Kidney epithelial cell (primary cell): Measurements from ENCODE around the gene TNMD. TPM values are rescaled to one million over a fixed set of nuclear protein-coding genes. Genes with fewer than 3 reads are reported as not detected.
A peak's percentile ranks its signal among the peaks of the same experiment; 100 is the strongest.

Experiments used
- DNase-seq: peaks from one replicate; pipeline ENCODE4 v3.0.0-alpha.2; 2010; ENCODE audit warnings: low read depth
- H3K27me3 ChIP-seq: 2 replicates; pipeline ENCODE4 v1.6.0; 2011; ENCODE audit warnings: low read length; ENCODE audit not compliant: control insufficient read depth, insufficient read depth
- H3K36me3 ChIP-seq: 2 replicates; pipeline ENCODE4 v1.5.1; 2011; ENCODE audit warnings: low read length; ENCODE audit not compliant: control insufficient read depth, insufficient read depth
- H3K4me3 ChIP-seq: 2 replicates; pipeline ENCODE4 v1.5.1; 2011; ENCODE audit warnings: low read depth, mild to moderate bottlenecking, control low read depth, low read length
- total RNA-seq: library from RNA; depleted of rRNA; stranded (reverse); fragments of >200 nt; gene quantifications from 2 replicates; pipeline ENCODE4 v1.2.3, GENCODE V29; 2015
- TF ChIP-seq, protein P1 (sequence below): IDR thresholded peaks from 2 replicates; pipeline ENCODE4 v1.5.1; 2011; ENCODE audit warnings: mild to moderate bottlenecking, moderate library complexity, low read length, control low read depth, inconsistent platforms; ENCODE audit not compliant: insufficient read depth, poor library complexity, severe bottlenecking

The TNMD gene
- total RNA-seq, 1 donor from 2014 or later = not detected

DNA sequence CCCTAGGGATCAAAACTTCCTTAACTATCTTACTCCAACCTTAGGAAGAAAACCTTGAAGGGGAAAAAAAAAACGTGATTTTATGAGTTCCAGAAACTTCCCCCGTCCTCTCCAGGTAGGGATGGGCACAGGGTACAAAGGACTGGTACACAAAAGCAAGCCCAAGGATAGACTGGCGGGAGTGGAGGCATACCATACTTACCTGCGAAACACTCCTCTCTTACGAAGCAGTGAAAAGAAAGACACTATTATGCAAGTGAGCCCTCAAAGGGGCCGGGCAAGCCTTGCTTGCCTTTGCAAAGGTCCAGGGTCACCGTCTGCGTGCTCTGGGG, 51.2 kb downstream of the TNMD start:
- H3K4me3 ChIP-seq = peak overlapping the region; percentile 70
- no peaks in the 10 kb centered on the region for H3K27me3 ChIP-seq
- TF ChIP-seq, protein P1, sequence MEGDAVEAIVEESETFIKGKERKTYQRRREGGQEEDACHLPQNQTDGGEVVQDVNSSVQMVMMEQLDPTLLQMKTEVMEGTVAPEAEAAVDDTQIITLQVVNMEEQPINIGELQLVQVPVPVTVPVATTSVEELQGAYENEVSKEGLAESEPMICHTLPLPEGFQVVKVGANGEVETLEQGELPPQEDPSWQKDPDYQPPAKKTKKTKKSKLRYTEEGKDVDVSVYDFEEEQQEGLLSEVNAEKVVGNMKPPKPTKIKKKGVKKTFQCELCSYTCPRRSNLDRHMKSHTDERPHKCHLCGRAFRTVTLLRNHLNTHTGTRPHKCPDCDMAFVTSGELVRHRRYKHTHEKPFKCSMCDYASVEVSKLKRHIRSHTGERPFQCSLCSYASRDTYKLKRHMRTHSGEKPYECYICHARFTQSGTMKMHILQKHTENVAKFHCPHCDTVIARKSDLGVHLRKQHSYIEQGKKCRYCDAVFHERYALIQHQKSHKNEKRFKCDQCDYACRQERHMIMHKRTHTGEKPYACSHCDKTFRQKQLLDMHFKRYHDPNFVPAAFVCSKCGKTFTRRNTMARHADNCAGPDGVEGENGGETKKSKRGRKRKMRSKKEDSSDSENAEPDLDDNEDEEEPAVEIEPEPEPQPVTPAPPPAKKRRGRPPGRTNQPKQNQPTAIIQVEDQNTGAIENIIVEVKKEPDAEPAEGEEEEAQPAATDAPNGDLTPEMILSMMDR = no peak
- H3K36me3 ChIP-seq = no peaks in the 10 kb centered on the region
- DNase-seq = no peak

DNA sequence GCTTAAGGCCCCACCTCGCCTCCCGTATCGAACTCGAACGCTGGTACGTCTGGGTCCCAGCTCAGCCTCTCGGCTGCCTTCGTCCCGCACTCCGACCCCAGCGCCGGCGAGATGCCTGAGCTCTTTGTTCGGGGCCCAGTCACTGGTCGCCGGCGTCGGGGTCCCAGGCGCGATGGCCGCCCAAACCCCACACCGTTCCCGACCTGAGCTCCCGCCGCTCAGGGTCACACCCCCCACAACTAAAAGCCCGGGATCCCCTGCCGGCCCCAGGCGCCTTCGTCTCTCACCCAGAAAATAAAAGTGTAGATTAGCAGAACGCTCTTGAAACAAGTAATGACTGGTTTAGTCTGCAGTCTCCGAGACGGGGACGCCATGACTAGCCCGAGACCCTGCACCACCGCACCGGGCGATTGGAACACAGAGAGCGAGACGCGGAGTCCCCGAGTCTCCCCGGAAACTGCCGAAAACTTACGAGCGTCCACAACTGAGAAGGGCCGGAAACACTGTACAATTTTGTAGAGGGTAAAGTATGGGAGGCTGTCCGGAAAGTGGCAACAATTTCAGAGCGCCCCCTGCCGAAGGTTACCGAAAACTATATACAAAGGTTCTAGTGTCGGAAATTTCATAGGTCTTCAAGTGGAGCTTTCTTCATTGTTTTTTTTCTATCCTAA, 51.7 kb downstream of the TNMD start, which contains the start of gene TSPAN6:
TSPAN6 (minus strand) TSS at position 486 of the 671 bp plus-strand sequence; CDS start at position 374, 112 bp downstream.
- H3K4me3 ChIP-seq = peak within 1 kb of the TSS; percentile 70
- TF ChIP-seq, protein P1 = peak; percentile 51
- no peaks in the 10 kb centered on the region for H3K27me3 ChIP-seq
- no peaks in the 10 kb centered on the region for H3K36me3 ChIP-seq
- DNase-seq = peak; percentile 56

DNA sequence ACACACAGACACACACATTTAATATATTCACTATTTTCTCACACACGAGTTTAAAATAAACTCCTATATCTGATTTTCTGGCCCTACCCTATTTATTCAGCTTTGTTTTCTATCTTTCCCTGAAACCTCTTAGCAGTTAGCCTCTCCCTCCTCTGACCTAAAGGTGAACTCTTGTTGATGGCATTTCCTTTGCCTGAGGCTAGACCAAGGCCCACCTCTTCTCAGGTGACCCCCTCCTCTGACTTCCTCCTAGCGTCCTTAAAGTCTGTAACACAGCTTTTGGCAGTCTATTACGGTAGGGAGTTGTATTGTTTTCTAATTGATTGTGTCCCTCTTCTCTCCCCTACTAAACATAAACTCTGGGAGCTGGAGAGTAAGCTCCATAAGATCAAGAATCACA, 57.6 kb downstream of the TNMD start:
- TF ChIP-seq, protein P1 = no peak
- no peak overlapping the region for H3K4me3 ChIP-seq
- DNase-seq = no peak
- H3K27me3 ChIP-seq = no peaks in the 10 kb centered on the region
- H3K36me3 ChIP-seq = no peaks in the 10 kb centered on the region

DNA sequence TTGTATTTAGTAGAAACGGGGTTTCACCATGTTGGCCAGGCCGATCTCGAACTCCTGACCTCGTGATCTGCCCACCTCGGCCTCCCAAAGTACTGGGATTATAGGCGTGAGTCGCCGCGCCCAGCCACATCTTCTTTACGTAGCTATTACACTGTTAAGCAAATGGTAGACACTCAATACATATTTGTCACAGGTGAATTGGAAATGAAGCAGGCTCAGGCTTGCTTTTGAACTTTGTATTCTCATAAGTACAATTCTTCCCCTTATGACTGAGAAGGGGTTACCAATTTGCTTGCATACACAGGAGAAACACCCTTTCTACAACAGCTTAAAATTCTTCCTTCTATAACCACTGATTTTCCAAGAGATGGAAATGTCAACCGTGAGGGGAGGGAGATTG, 58.5 kb downstream of the TNMD start:
- Histone ChIP-seq H3K36me3 (no peaks in the 10 kb centered on the region), H3K4me3 (no peak overlapping the region), H3K27me3 (no peaks in the 10 kb centered on the region)
- TF ChIP-seq, protein P1 = no peak
- DNase-seq = no peak

DNA sequence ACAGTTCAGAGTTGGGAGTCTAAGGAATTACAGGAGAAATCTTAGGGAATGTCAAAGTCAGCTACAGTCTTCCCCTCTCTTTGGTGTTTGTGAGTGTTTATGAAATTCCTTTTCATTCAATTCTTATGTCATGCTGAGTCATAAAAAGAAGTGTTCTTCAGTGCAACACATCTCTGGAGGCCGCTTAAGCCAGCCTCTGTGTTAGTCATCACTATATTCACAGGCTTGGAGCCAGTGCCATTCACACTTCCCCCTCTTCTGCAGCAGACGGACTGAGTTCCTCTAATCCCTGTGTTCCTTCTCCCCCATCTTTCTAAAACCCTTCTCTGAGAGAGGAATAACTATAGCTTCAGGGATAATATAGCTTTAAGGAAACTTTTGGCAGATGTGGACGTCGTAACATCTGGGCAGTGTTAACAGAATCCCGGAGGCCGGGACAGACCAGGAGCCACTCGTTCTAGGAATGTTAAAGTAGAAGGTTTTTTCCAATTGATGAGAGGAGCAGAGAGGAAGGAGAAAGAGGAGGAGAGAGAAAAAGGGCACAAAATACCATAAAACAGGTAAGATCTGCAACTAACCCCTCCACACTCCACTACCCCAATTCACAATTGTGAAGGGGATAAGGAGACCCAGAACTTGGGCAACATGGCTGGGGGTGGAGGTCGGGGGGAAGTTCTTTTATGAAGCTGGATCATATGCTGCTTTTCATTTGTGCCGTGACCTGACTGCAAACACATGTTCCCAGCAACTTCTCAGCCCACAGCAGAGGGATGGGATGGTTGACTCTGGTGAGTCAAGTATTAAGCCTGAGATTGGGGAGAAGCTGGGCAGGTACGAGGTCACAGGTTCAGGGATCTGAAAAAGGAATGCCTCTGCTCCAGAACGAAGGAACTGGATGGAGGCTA, 59.5 kb downstream of the TNMD start, which contains the start of gene SRPX2:
SRPX2 (plus strand) TSS at position 244 of the 905 bp plus-strand sequence. CDS start 2,124 bp downstream, outside the sequence.
- TF ChIP-seq, protein P1 = no peak
- peak; percentile 62 for DNase-seq
- H3K36me3 ChIP-seq = no peaks in the 10 kb centered on the region
- no peak within 1 kb of the TSS for H3K4me3 ChIP-seq
- no peaks in the 10 kb centered on the region for H3K27me3 ChIP-seq
